HEK293T (cell line): ENCODE results near the gene GNG10.

Experiments
- FOXM1 ChIP-seq: fragments of 450-650 bp; IDR thresholded peaks from 2 replicates; pipeline ENCODE4 v1.6.1; 2017; ENCODE audit warnings: mild to moderate bottlenecking, borderline replicate concordance
- ZNF384 ChIP-seq: fragments of 450-650 bp; IDR thresholded peaks from 2 replicates; pipeline ENCODE4 v1.6.1; 2016

DNA sequence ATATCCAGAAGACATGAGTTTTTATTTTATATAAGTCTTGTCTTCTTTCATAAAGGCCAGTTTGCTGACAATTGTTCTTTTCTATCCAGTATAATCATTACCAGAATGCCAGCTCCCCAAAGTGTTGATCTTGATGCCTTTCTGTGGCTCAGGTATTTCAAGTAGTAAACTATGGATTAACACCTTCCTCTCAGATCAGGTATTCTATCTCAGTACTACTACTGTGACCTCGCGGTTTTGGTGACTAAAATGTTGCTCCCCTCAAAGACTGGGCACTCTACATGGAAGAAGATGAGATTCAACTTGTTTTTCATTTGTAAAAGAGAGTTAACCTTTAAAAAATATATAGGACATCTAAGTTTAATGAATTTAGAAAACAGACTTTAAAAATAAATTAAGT, 58.1 kb downstream of the GNG10 start:
- TF ChIP-seq FOXM1 (no peak), ZNF384 (no peak)
